NCI-H1694 treated with DMSO at 0.1 percent for 48 hours (cell line): ENCODE results near the gene RASSF7.
"Not testable (repeated sequence)": the region's sequence is repeated elsewhere in the genome, so short reads cannot be mapped to it uniquely, and the experiment has no call there.

Source experiments
- DNase-seq: peaks from one replicate; lab custom pipeline; 2025; lab: John Stamatoyannopoulos, UW

The RASSF7 gene

DNA sequence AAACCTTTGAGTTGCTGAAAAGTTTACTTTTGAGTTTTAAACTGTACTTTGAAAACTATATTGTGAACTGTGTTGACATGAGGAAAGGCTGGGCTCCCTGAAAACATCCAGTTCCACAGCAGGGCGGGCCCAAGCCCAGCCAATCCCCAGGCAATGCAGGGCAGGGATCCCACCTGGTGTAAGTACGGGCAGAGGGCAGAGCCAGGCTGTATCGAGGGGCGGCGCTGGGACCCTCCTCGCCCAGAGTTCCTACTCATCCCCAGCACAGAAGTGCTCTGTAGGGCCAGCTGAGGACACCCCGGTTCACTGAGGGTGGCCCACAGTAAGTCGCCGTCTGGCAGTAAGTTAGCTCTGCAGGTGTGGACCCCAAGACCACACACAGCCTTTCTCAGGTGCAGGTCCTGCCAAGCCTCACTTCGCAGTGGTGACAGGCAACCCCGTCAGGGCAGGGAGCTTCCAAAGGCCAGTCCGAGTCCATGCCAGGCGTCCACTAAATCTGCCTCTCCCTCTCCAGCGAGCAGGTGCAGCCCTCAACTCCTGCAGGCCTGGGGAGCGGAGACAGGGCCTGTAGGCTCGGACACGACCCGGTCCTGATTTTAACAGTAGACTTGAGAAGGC is 6.3 kb downstream of the RASSF7 start:
- DNase-seq: no peak

DNA sequence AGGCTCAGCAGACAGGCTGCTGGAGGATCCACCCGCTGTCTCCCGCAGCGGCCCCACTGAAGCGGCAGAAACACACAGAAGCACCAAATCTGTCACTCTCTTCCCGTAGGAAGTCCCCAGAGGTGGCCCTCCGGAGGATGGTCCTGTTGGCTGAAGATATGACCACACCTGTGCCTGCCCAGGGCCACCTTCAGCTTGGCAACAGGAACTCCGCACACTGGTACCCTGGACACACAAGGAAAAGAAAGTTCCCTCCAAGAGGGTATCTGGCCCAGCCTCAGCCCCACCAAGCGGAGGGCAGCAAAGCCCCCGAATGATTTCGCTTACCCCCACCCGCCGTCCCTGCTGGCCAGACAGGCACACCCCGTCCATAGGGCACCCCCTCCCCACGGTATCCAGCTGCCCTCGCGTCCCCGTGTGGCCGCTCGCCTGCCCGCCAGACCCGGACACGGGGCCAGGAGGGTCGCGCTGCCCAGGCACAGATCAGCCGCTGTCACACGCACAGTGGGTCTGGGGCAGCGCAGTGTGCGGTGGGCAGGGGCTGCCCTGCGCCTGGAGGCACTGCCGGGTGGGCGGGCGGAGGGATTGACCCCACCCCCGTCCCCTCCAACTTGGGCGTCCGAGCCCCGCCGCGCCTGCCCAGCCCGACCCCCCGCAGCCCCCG is 7.0 kb downstream of the RASSF7 start:
- DNase-seq: no peak

DNA sequence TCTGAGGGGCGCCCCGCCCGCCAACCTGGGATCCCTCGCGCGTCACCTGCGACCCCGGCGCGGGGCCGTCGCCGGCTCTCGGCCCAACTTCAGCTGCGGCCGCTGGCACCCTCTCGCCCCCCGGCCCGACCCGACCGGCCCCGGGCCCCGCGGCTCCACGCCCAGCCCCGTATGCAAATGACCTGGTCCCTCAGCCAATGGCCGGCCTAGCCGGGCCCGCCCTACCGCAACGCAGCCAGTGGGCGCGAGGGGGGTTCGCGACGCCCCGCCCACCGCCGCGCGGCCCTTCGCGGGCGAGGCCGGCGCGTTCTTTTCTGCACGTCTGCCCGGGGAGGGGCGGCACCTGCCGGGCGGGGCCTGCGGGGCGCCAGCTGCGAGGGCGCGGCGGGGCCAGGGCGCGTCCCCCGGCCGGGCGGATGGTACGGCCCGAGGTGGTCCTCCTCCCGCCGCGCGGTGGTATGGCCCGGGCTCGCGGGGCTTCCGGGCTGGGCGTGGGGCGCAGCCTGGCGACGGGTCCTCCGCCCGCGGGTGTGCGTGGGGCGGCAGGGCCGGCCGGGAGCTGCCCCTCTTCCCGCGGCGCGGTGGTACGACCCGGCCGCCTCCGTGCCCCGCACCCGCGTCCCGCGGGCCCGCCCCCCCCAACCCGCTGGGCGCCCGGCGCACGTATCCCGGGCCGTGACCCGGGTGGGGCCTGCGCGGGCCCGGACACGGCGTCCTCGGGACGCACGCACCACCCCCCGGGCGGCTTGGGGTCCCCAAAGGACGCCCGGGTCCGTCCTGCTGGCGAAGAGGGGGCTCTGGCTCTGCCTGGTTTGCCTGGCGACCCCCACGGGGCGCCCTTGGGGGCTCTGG is 7.8 kb downstream of the RASSF7 start:
- DNase-seq: peak; percentile 81

DNA sequence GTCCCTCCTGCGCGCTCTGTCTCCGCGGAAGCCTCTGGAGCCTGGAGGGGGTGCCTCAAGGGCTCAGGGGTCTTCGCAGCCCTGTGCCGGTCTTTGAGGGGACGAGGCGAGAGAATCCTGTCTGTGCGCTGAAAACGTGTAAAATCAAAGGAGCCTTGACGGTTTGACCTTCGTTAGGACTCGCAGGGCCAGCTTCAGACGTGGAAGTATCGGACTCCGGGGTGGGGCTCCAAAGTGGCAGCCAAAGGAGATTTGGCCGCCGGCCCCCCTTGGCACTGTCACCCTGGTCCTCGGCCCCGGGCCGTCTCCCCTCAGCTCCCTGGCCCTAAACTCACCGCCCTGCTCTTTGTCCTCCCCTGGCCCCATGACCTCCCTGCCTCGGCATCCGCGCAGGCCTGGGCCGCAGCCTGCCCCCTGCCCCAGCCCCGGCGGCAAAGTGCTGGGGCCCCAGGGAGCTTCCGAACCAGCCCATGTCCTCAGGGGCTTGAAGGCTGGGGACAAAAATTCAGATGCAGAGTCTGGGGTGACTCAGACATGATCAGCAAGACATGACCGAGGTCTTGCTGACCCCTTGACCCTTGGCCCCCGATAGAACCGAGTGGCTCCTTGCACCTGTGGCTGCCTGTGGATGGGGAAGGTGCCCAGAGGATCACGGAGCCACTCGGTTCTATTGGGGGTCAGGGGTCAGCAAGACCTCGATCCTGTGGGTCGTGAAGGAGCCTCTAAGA is 8.6 kb downstream of the RASSF7 start:
- DNase-seq: no peak

DNA sequence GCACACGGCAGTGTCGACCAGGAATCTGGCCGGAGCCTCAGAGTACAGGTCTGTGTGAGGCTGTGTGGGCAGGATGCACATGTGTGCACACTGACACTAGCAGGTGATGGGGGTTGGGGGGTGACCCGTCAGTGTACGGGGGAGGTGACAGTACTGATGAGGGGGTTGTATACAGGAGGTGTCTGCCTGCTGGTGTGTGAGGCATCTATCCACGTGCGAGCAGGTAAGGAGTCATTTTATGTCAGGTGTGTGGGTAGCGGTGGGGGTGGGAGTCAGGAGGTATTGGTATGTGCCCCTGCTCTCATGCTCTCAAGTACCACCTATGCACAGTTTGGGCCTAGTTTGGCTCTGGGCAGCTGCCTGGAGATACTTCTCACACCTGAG is 11.0 kb downstream of the RASSF7 start:
- no peak for DNase-seq

DNA sequence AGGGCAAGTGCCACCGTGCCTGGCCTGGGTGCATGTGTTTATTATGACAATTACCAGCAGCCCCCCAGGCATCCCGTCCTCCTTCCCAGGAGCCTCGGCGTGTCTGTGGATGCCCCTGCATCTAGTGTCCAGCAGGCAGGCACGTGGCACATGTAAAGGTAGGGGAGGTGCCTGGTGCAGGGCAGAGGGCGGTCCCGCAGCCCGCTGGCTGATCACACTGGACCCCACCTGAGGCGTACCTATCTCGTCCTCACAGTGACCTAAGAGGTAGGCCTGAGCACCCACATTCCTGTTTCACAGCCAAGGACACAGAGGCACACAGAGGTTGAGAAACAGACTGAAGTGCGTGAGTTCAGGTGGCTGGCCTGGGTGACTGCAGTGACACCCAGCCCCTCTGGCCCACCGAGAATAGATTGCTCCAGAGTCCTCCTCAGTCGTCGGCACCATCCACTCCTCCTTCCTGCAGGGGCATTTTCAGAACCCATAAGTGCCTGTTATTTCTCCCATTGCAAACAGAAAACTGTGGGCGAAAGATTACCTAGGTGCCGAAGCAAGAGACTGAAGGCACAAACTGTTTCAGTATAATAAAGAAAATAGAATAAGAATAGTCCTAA is 12.5 kb downstream of the RASSF7 start:
- no peak for DNase-seq

DNA sequence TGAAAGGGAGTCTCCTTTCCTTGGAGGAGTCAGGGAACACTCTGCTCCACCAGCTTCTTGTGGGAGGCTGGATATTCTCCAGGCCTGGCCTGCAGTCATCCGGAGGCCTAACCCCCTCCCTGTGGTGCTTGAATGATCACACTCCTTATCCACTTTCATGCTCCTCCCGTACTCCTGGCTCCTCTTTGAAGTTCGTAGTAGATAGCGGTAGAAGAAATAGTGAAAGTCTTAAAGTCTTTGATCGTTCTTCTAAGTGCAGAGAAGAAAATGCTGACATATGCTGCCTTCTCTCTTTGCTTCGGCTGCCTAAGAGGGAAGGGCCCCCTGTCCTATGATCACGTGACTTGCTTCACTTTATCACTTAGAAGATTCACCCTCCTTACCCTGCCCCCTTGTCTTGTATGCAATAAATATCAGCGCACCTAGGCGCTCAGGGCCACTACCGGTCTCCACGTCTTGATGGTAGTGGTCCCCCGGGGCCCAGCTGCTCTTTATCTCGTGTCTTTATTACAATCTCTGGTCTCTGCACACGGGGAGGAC is 13.3 kb downstream of the RASSF7 start:
- not testable (repeated sequence) for DNase-seq

DNA sequence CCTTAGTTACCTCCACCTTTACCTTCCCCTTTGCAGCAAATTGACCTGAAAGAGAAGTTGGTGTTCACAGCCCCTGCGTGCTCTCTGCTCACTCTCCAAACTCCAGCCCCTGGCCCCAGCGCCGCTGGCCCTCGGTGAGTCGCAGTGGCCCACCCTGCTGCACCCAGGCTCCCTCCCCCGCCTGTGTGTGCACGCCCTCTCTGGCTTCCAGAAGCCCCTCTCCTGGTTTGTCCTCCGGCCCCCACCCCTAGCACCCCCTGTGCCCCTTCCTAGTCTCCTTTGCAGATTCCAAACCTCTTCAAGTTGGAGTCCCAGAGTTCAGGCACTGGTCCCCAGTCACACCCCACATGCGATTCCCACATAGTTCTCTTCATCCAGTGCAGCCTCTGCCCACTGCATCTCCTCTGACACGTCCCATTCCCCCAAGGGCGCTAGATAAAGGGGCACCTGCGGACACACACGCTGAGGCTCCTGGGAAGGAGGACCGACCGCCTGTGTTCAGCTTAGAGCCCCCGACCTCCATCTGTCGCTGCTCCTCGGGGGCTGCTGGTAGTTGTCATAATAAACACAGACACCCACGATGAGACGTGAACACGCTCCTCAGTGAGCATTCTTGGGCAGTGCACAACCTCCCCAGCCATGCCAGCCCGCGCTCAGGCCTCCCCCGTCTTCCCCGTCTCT is 14.0 kb downstream of the RASSF7 start:
- DNase-seq: no peak

DNA sequence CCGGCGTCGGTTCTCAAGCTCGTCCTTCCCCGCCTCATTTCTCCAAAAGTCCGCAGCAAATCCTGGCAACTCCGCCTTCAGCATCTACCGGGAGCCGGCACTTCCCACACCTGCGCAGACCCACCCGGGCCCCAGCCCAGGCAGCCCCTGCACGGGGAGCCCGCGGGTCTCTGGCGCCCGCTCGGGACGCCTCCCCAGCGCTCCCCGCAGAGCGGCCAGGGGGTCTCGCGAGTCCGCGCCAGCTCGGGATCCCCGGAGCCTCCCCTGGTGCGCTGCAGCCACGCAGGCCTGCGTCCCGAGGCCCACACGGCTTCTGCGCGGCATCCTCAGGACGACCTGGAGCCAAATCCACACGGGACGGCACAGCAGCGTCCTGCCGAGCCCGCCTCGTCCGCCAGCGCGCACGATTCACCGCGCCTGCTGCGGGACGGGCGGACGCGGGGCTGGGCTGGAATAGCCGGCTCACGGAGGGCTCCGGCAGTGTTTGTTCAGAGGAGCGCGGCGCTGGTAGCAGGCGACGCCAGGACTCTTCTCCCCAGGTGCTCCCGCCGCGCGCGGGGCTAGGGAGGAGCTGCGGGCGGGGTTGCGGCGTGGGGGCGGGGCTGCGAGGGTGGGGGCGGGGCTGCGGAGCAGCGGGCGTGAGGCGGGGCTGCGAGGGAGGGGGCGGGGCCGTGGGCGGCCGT is 14.7 kb downstream of the RASSF7 start:
- DNase-seq: peak; percentile 60

DNA sequence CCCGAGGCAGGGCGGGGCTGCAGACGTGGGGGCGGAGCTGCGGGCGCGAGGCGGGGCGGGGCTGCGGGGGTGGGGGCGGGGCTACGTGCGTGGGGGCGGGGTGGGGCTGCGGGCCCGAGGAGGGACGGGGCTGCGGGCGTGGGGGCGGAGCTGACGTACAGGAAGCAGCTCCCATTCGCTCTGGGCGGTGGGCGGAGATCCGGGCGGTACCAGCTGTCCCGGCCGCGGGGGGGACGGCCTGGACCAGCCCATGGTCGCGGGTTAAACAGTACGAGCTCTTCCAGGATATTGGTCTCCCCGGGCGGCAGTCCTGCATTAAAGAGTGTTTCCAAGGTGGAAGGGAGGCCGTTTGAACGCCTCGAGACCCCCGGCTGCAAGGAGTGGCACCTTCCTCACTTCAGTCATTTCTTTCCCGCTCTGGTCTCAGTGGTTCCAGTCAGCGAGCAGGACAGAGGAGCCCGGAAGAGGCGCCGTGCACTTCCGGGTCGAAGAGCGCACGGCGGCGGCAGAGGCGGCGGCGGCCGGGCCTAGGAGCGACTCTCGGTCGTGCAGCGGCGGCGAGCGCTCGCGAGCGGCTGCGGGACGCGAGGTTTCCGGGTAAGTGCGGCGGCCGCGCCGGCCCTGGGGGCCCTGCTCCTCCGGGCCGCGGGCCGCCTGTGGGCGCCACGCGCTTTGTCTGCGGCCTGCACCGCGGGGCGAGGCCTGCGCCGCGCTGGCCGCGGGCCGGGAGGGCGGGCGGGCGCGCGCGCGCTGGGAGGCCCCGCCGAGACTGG is 15.4 kb downstream of the RASSF7 start, which contains the start of gene PHRF1:
Gene PHRF1, plus strand, starts transcription at position 475 of the 773 bp plus-strand sequence. CDS start 5,043 bp downstream, outside the sequence.
- DNase-seq: peak; percentile 88

DNA sequence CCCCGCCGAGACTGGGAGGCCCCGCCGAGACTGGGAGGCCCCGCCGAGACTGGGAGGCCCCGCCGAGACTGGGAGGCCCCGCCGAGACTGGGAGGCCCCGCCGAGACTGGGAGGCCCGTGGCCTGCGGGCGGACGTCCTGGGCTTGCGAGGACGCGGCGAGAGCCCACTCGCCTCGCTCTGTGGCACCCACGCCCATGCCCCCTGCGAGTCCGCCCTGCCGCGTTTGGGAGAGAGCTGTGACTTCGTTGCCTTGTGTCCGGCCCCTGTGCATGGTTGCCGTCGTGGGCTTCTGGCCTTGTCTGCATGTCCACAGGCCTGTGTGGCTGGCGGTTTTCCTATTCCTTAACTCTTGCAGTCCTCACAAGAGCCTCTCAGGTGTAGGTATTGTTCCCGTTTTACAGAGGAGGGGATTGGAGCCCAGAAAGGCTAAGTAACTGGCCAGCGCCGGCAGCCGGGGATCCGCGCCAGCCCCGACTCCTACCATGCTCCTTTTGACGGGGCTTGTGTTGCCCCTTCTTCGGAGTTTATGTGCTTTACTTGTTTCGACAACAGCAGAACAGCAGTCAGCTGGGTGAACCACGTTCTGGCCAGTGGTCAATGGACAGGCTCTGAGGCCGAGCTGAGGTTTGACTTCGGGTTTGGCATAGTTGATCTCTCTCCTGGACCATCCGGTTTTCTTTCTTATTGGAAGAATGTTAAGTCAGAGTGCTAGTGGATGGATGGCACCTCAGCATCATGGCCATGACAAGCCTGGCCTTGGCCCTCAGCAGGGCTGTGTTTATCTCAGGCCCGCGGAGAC is 16.2 kb downstream of the RASSF7 start:
- DNase-seq: no peak

DNA sequence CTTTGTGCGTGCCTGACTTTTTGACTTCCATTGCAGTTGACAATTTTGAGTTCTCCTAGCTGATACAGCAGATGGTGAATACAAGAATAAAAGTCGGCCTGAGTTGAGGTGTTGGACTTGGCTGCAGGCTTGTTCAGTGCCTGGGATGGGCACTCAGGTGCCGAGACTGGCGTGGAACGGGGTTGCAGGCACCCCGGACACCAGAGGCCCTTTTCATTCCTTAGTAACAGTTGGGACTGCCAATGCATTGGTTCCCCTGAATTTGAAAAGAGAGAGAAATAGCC is 16.8 kb downstream of the RASSF7 start:
- DNase-seq: no peak

DNA sequence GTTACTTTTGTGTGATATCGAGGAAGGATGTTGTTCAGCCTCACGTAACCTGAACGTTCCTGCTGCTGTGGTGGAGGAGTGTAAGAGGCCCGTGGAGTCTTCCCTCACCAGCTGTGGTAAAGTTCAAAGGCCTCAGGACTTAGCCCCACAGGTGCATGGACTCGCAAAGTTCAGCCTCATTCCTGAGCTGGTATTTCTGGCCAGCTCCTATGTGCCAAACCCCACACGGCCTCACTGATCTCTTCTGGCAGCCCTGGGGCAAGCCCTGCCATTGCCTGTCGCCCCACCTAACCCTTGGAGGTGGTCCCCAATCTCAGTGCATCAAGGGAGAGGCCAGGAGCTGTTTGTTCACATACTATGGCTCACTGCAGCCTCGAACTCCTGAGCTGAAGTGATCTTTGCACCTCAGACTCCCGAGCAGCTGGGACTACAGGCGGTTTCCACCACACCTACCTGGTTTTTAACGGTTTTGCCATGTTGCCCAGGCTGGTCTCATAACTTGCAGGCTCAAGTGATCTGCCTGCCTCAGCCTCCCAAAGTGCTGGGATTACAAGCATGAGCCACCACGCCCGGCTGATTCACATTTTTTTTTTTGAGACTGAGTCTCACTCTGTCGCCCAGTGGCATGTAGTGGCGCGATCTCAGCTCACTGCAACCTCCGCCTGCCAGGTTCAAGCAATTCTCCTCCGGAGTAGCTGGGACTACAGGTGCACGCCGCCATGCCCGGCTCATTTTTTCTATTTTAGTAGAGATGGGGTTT is 17.7 kb downstream of the RASSF7 start:
- no peak for DNase-seq

DNA sequence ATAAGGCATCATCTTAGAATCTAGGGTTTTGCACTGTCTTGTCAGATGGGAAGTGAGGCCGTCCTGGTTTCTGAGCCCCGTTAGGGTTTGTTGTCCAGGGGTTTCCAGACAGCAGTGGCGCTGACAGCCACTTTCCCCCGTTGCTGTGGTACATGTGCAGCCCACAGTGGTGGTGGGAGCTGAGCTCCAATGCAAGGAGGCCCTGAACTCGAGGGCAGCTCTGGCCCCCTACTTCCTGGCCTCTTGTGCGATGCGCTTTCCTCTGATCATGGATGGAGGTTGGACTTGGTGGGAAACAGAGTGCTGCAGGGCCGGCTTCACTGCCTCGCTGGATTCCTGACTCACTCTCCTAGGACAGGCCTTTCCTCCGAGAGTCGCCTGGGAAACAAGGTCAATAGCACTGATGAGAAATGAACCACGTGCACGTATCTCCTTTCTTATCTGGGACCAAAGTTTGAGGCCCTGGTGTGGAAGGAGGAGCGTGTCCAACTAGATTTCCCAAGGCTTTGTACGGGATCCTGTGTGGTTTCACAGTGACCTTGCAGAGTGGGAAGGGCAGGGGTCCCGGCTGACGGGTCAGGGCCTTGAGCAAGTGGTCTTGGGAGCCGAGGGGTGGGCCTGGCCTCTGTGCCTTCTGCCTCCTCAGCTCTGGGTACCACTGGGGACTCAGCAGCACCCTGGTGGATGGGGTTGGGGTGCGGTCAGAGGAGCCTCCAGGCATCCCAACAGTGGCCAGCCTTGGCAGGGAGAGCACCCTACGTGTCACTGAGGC is 19.2 kb downstream of the RASSF7 start:
- no peak for DNase-seq

DNA sequence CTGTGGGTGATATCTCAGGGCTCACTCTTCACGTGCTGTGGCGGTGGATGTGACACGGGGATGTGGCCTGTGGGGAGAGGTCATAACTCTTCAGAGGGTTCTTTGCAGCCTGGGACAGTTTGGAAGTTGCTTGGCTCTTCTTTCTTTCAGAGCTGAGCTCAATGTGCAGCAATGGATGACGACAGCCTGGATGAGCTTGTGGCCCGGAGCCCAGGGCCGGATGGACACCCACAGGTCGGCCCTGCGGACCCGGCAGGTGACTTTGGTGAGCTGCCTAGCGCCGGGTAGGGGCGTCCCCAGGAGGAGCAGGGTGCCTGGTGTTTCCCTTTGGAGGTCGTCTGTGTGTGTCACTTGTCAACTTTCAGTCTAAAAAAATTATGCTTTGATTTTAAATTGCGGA is 20.6 kb downstream of the RASSF7 start:
- DNase-seq: no peak

DNA sequence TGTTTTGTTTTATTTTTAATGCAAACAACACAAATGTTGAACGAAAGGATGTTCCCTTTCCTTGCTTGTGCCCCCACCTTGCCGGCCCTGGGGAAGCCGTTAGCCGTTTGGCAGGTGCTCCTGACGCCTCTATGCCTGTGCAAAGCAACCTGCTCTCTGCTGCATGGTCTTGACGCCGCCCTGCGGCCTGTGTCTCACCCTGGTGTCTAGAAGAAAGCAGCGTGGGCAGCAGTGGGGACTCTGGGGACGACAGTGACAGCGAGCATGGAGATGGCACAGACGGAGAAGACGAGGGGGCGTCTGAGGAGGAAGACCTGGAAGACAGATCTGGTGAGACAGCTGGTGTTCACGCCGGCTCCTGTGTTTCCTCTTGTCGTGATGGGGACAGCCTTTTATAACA is 21.0 kb downstream of the RASSF7 start:
- no peak for DNase-seq

DNA sequence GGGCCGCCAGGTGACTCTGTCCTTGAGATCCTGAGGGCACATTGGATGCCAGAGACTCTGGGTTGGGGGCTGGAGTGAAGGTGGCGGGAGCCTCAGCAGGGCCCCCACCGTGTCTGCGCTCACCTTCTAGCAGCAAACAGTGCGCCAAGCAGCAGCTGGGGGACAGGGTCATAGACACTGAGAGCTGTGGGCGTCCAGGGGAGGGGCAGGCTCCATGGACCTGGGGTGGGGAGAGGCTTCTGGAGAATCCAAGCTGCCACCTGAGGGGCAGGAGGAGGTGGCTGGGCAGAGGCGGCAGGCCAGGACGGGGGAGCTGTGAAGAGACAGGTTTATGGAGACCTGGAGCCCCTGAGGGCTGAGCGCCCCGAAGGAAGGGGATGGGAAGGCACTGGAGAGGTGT is 23.5 kb downstream of the RASSF7 start:
- no peak for DNase-seq
